ENCODE measurements around the gene EFHD2.

DNA sequence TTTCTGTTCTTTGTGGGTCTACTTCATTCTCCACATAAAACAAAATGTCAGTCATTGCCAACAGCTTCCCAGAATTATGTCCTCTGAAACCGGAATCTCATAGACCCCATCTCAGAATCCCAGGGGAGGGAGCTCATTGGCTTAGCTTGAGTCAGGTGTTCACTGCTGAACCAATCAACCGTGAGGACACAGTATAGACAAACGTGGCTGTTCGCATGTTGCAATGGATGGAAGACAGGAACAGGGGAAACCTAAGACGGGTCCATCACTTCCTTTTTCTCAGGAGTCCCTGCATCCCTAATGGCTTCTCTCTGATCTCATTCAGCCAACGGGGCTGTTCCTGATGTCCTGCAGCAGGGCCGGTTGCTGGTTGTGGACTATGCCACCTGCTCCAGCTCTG, 56.0 kb downstream of the EFHD2 start:
- no peak for TF ChIP-seq POLR2A (IDR thresholded peaks at IDR 0.05)
- TF ChIP-seq, protein P1, sequence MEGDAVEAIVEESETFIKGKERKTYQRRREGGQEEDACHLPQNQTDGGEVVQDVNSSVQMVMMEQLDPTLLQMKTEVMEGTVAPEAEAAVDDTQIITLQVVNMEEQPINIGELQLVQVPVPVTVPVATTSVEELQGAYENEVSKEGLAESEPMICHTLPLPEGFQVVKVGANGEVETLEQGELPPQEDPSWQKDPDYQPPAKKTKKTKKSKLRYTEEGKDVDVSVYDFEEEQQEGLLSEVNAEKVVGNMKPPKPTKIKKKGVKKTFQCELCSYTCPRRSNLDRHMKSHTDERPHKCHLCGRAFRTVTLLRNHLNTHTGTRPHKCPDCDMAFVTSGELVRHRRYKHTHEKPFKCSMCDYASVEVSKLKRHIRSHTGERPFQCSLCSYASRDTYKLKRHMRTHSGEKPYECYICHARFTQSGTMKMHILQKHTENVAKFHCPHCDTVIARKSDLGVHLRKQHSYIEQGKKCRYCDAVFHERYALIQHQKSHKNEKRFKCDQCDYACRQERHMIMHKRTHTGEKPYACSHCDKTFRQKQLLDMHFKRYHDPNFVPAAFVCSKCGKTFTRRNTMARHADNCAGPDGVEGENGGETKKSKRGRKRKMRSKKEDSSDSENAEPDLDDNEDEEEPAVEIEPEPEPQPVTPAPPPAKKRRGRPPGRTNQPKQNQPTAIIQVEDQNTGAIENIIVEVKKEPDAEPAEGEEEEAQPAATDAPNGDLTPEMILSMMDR (IDR thresholded peaks at IDR 0.05) = no peak

Data from transverse colon (tissue), 3 donors.